Measurements from ENCODE around the gene TEX101.

TEX101 gene

GRCh38 chr19:43454031-43454430 is 39.3 kb downstream of the TEX101 start:
- Histone ChIP-seq H3K9me3 (ENCODE audit: low read depth, low read length) (no peaks in the 10 kb centered on the region), H3K27ac (no peak overlapping the region), H3K4me3 (no peak overlapping the region), H3K36me3 (ENCODE audit: insufficient read depth, low read length) (no peaks in the 10 kb centered on the region), H3K9ac (ENCODE audit: insufficient read length) (no peak overlapping the region)
- no peak for DNase-seq (ENCODE audit: low read depth, low spot score)
- TF ChIP-seq POLR2AphosphoS5 (IDR thresholded peaks at IDR 0.05; ENCODE audit: borderline replicate concordance, low read depth, low read length) (no peak), EZH2 (IDR thresholded peaks at IDR 0.05) (no peak), FOXP2 (optimal IDR thresholded peaks at IDR 0.05; ENCODE audit: control extremely low read depth, extremely low read length, insufficient read depth) (no peak)

GRCh38 chr19:43455321-43456113 is 40.8 kb downstream of the TEX101 start:
- H3K27ac ChIP-seq = no peak overlapping the region
- DNase-seq (ENCODE audit: low read depth, low spot score) = no peak
- no peaks in the 10 kb centered on the region for H3K9me3 ChIP-seq (ENCODE audit: low read depth, low read length)
- TF ChIP-seq EZH2 (IDR thresholded peaks at IDR 0.05) (no peak), POLR2AphosphoS5 (IDR thresholded peaks at IDR 0.05; ENCODE audit: borderline replicate concordance, low read depth, low read length) (no peak), FOXP2 (optimal IDR thresholded peaks at IDR 0.05; ENCODE audit: control extremely low read depth, extremely low read length, insufficient read depth) (no peak)
- H3K36me3 ChIP-seq (ENCODE audit: insufficient read depth, low read length) = no peaks in the 10 kb centered on the region
- H3K4me3 ChIP-seq = no peak overlapping the region
- H3K9ac ChIP-seq (ENCODE audit: insufficient read length) = no peak overlapping the region

- no peak overlapping the region for H3K4me3 ChIP-seq
- H3K9ac ChIP-seq (ENCODE audit: insufficient read length) = no peak overlapping the region
- no peak overlapping the region for H3K27ac ChIP-seq
- H3K9me3 ChIP-seq (ENCODE audit: low read depth, low read length) = no peaks in the 10 kb centered on the region
- no peaks in the 10 kb centered on the region for H3K36me3 ChIP-seq (ENCODE audit: insufficient read depth, low read length)
- DNase-seq (ENCODE audit: low read depth, low spot score) = no peak
- TF ChIP-seq POLR2AphosphoS5 (IDR thresholded peaks at IDR 0.05; ENCODE audit: borderline replicate concordance, low read depth, low read length) (no peak), EZH2 (IDR thresholded peaks at IDR 0.05) (no peak)
These were observed 43.1 kb downstream of the TEX101 start for GRCh38 chr19:43457809-43458208.

GRCh38 chr19:43460362-43461016 is 45.8 kb downstream of the TEX101 start:
- Histone ChIP-seq H3K9me3 (ENCODE audit: low read depth, low read length) (no peaks in the 10 kb centered on the region), H3K4me3 (no peak overlapping the region)
- no peak for DNase-seq (ENCODE audit: low read depth, low spot score)

GRCh38 chr19:43461303-43461702 is 46.6 kb downstream of the TEX101 start:
- no peak overlapping the region for H3K4me3 ChIP-seq
- no peak overlapping the region for H3K9ac ChIP-seq (ENCODE audit: insufficient read length)
- H3K27ac ChIP-seq = no peak overlapping the region
- no peak for DNase-seq (ENCODE audit: low read depth, low spot score)
- H3K36me3 ChIP-seq (ENCODE audit: insufficient read depth, low read length) = no peaks in the 10 kb centered on the region
- no peaks in the 10 kb centered on the region for H3K9me3 ChIP-seq (ENCODE audit: low read depth, low read length)
- TF ChIP-seq FOXP2 (optimal IDR thresholded peaks at IDR 0.05; ENCODE audit: control extremely low read depth, extremely low read length, insufficient read depth) (no peak), POLR2AphosphoS5 (IDR thresholded peaks at IDR 0.05; ENCODE audit: borderline replicate concordance, low read depth, low read length) (no peak), EZH2 (IDR thresholded peaks at IDR 0.05) (no peak)

More at GRCh38 chr19:43460362-43461016, 45.8 kb downstream of the TEX101 start:
- H3K9ac ChIP-seq (ENCODE audit: insufficient read length) = no peak overlapping the region
- no peak for TF ChIP-seq FOXP2 (optimal IDR thresholded peaks at IDR 0.05; ENCODE audit: control extremely low read depth, extremely low read length, insufficient read depth)
- TF ChIP-seq EZH2 (IDR thresholded peaks at IDR 0.05) = no peak
- TF ChIP-seq POLR2AphosphoS5 (IDR thresholded peaks at IDR 0.05; ENCODE audit: borderline replicate concordance, low read depth, low read length) = no peak
- H3K27ac ChIP-seq = no peak overlapping the region
- H3K36me3 ChIP-seq (ENCODE audit: insufficient read depth, low read length) = no peaks in the 10 kb centered on the region

- Histone ChIP-seq H3K36me3 (ENCODE audit: insufficient read depth, low read length) (no peaks in the 10 kb centered on the region), H3K9ac (ENCODE audit: insufficient read length) (no peak overlapping the region), H3K4me3 (no peak overlapping the region), H3K9me3 (ENCODE audit: low read depth, low read length) (no peaks in the 10 kb centered on the region), H3K27ac (no peak overlapping the region)
- TF ChIP-seq EZH2 (IDR thresholded peaks at IDR 0.05) (no peak), FOXP2 (optimal IDR thresholded peaks at IDR 0.05; ENCODE audit: control extremely low read depth, extremely low read length, insufficient read depth) (no peak), POLR2AphosphoS5 (IDR thresholded peaks at IDR 0.05; ENCODE audit: borderline replicate concordance, low read depth, low read length) (no peak)
- no peak for DNase-seq (ENCODE audit: low read depth, low spot score)
These were observed 47.7 kb downstream of the TEX101 start for GRCh38 chr19:43462383-43462782.

- TF ChIP-seq FOXP2 (optimal IDR thresholded peaks at IDR 0.05; ENCODE audit: control extremely low read depth, extremely low read length, insufficient read depth) = no peak
- no peak for TF ChIP-seq POLR2AphosphoS5 (IDR thresholded peaks at IDR 0.05; ENCODE audit: borderline replicate concordance, low read depth, low read length)
- no peak for TF ChIP-seq EZH2 (IDR thresholded peaks at IDR 0.05)
- no peak overlapping the region for H3K27ac ChIP-seq
These were observed 48.2 kb downstream of the TEX101 start for GRCh38 chr19:43462785-43463380.

GRCh38 chr19:43463381-43464133 is 48.9 kb downstream of the TEX101 start:
- TF ChIP-seq POLR2AphosphoS5 (IDR thresholded peaks at IDR 0.05; ENCODE audit: borderline replicate concordance, low read depth, low read length) (no peak; the same call in 1 of the 2 replicates), EZH2 (IDR thresholded peaks at IDR 0.05) (no peak), FOXP2 (optimal IDR thresholded peaks at IDR 0.05; ENCODE audit: control extremely low read depth, extremely low read length, insufficient read depth) (no peak)
- Histone ChIP-seq H3K4me3 (peak overlapping the region; percentile 89), H3K36me3 (ENCODE audit: insufficient read depth, low read length) (no peaks in the 10 kb centered on the region), H3K9ac (ENCODE audit: insufficient read length) (no peak overlapping the region), H3K9me3 (ENCODE audit: low read depth, low read length) (no peaks in the 10 kb centered on the region), H3K27ac (no peak overlapping the region)
- DNase-seq (ENCODE audit: low read depth, low spot score) = peak; percentile 66

More at GRCh38 chr19:43462785-43463380, 48.2 kb downstream of the TEX101 start:
- no peaks in the 10 kb centered on the region for H3K36me3 ChIP-seq (ENCODE audit: insufficient read depth, low read length)
- DNase-seq (ENCODE audit: low read depth, low spot score) = no peak
- H3K9me3 ChIP-seq (ENCODE audit: low read depth, low read length) = no peaks in the 10 kb centered on the region
- H3K9ac ChIP-seq (ENCODE audit: insufficient read length) = no peak overlapping the region
- H3K4me3 ChIP-seq = peak overlapping the region; percentile 89

All from SK-N-MC (cell line).